Nephron progenitor cell (in vitro differentiated cells): Measurements from ENCODE around the gene HDAC4.

Experiments
- DNase-seq: peaks from one replicate; pipeline ENCODE4 v3.0.0; 2021
- H3K27ac Mint-ChIP-seq: 2 replicates; pipeline ENCODE4 v1.8.0; 2021; ENCODE audit warnings: mild to moderate bottlenecking, moderate library complexity, mixed read lengths
- H3K27me3 Mint-ChIP-seq: 2 replicates; pipeline ENCODE4 v1.8.0; 2021; ENCODE audit warnings: mild to moderate bottlenecking, low read depth, mixed read lengths; ENCODE audit not compliant: poor library complexity
- H3K36me3 Mint-ChIP-seq: 2 replicates; pipeline ENCODE4 v1.8.0; 2021; ENCODE audit warnings: low read depth, mixed read lengths
- H3K4me1 Mint-ChIP-seq: 2 replicates; pipeline ENCODE4 v1.8.0; 2021; ENCODE audit warnings: mixed read lengths
- H3K4me3 Mint-ChIP-seq: 2 replicates; pipeline ENCODE4 v1.8.0; 2021; ENCODE audit warnings: mild to moderate bottlenecking, moderate library complexity, mixed read lengths
- H3K9me3 Mint-ChIP-seq: 2 replicates; pipeline ENCODE4 v1.8.0; 2021; ENCODE audit warnings: mild to moderate bottlenecking, moderate library complexity, mixed read lengths
- CTCF ChIP-seq: fragments of 200-600 bp; sonication (generic); IDR thresholded peaks from 2 replicates; pipeline ENCODE4 v1.5.0; 2021; ENCODE audit warnings: antibody characterized with exemption

The HDAC4 gene

GRCh38 chr2:239055756-239056493 lies 344.9 kb downstream of the HDAC4 start:
- Mint-ChIP-seq H3K36me3 (peaks cover 41% of the 10 kb centered on the region), H3K9me3 (no peaks in the 10 kb centered on the region), H3K4me3 (no peak overlapping the region), H3K27me3 (peaks cover 4% of the 10 kb centered on the region), H3K27ac (no peak overlapping the region), H3K4me1 (peaks cover 8% of the 10 kb centered on the region)
- TF ChIP-seq CTCF = no peak
- no peak for DNase-seq

GRCh38 chr2:239054921-239055320 lies 345.9 kb downstream of the HDAC4 start:
- H3K4me1 Mint-ChIP-seq = no peaks in the 10 kb centered on the region
- H3K9me3 Mint-ChIP-seq = no peaks in the 10 kb centered on the region
- H3K36me3 Mint-ChIP-seq = peaks cover 43% of the 10 kb centered on the region

GRCh38 chr2:239053801-239054503 lies 346.9 kb downstream of the HDAC4 start:
- H3K36me3 Mint-ChIP-seq = peaks cover 50% of the 10 kb centered on the region
- H3K4me1 Mint-ChIP-seq = peaks cover 4% of the 10 kb centered on the region
- TF ChIP-seq CTCF = no peak
- H3K27ac Mint-ChIP-seq = no peak overlapping the region
- H3K27me3 Mint-ChIP-seq = peaks cover 4% of the 10 kb centered on the region
- H3K4me3 Mint-ChIP-seq = no peak overlapping the region
- no peaks in the 10 kb centered on the region for H3K9me3 Mint-ChIP-seq
- no peak for DNase-seq

More at GRCh38 chr2:239054921-239055320, 345.9 kb downstream of the HDAC4 start:
- DNase-seq = no peak
- no peak for TF ChIP-seq CTCF
- Mint-ChIP-seq H3K27ac (no peak overlapping the region), H3K4me3 (no peak overlapping the region), H3K27me3 (peaks cover 4% of the 10 kb centered on the region)

GRCh38 chr2:239052798-239053665 lies 347.8 kb downstream of the HDAC4 start:
- peaks cover 13% of the 10 kb centered on the region for H3K4me1 Mint-ChIP-seq
- H3K27ac Mint-ChIP-seq = no peak overlapping the region
- H3K36me3 Mint-ChIP-seq = peaks cover 59% of the 10 kb centered on the region
- no peaks in the 10 kb centered on the region for H3K9me3 Mint-ChIP-seq
- no peak overlapping the region for H3K4me3 Mint-ChIP-seq
- DNase-seq = no peak
- H3K27me3 Mint-ChIP-seq = peaks cover 4% of the 10 kb centered on the region
- no peak for TF ChIP-seq CTCF

GRCh38 chr2:239051891-239052445 lies 348.9 kb downstream of the HDAC4 start:
- no peak for TF ChIP-seq CTCF
- Mint-ChIP-seq H3K4me1 (peaks cover 17% of the 10 kb centered on the region), H3K27ac (no peak overlapping the region), H3K4me3 (no peak overlapping the region), H3K36me3 (peaks cover 63% of the 10 kb centered on the region), H3K27me3 (peaks cover 4% of the 10 kb centered on the region), H3K9me3 (no peaks in the 10 kb centered on the region)
- no peak for DNase-seq
